Pancreas (tissue), 10 donors: ENCODE measurements around the gene LSAMP. TPM values are rescaled to one million over a fixed set of nuclear protein-coding genes. Genes with fewer than 3 reads are reported as not detected.

Experiments
- ATAC-seq, 4 donors: fragments of 200-7000 bp; cut with Tn5 transposase; one replicate each; pipeline versions ENCODE4 v1.8.0 to v1.9.1; 2020; ENCODE audit warnings: mild to moderate bottlenecking in 4 of 4, moderate library complexity in 4 of 4
- DNase-seq, 6 donors: peaks; one replicate each; pipeline ENCODE4 v3.0.0-alpha.2; 2020
- FAIRE-seq: peaks from 2 replicates; lab custom pipeline; 2012; peaks lifted over from hg19 to GRCh38; lab: Jason Lieb, UNC
- H3K27ac ChIP-seq, 4 donors: fragments of 200-600 bp; sonication (generic); 1 replicate in 3 of 4; 2 replicates in 1 of 4; pipeline versions ENCODE4 v1.5.0 to v1.8.0; 2020
- H3K27me3 ChIP-seq, 4 donors: fragments of 200-600 bp; one replicate each; pipeline ENCODE4 v1.8.0; 2021
- H3K36me3 ChIP-seq, 3 donors: fragments of 200-600 bp; sonication (generic) in 1 of 3; one replicate each; pipeline versions ENCODE4 v1.5.0 to v1.8.0; 2020 to 2021
- H3K4me1 ChIP-seq, 3 donors: fragments of 200-600 bp; one replicate each; pipeline ENCODE4 v1.8.0; 2021
- H3K4me3 ChIP-seq, 4 donors: fragments of 200-600 bp; sonication (generic) in 2 of 4; one replicate each; pipeline versions ENCODE4 v1.5.0 to v1.8.0; 2020 to 2021
- H3K9me3 ChIP-seq, 4 donors: fragments of 200-600 bp; one replicate each; pipeline ENCODE4 v1.8.0; 2021
- WGBS, 2 donors: extraction: QIAGEN DNeasy Blood & Tissue Kit; methylation state at CpG; one replicate each; pipeline ENCODE4 v1.1.7; 2013; 5-methylcytosine and 5-hydroxymethylcytosine counted together
- intact Hi-C, 3 donors: fragments of 100-400 bp; cut with DNase I; formaldehyde crosslinking; loops; one replicate each; pipeline versions ENCODE4 v1.11.1 to v1.14.2; 2022
- polyA plus RNA-seq, 2 donors: library from polyadenylated mRNA; stranded (reverse); fragments of 200-250 nt; gene quantifications; one replicate each; pipeline ENCODE4 v1.2.3, GENCODE V29; 2013
- total RNA-seq, 6 donors: library from RNA; stranded (reverse); fragmentation: NEBNext Ultra II Directional in 4 of 6; extraction: Animal tissue kit (Norgen Biotek cat#: 25700) in 4 of 6; gene quantifications; one replicate each; pipeline versions ENCODE4 v1.2.1 to v1.2.4, GENCODE V29; 2021 to 2023
- TF ChIP-seq, protein P1 (sequence below), 4 donors: fragments of 200-600 bp; sonication (generic) in 3 of 4; IDR thresholded peaks; one replicate each; pipeline versions ENCODE4 v1.5.0 to v1.8.0; 2021; ENCODE audit warnings: antibody characterized with exemption in 4 of 4
- donor health status: healthy with polysubstance abuse.
- donor health status: DM: no; HTN: no; CAD: no; lungs with moderate emphysema.
- donor health status: DM: no; HTN: no; CAD: no.
- donor health status: control.
- donor health status: control.
- donor health status: Bipolar disorder and iron deficiency.
- donor health status: DM: yes; HTN: yes; CAD: no.
- donor health status: DM: no; HTN: no; CAD: no.
- donor health status: DM: no; HTN: no; CAD: no.
- donor health status: DM: yes; HTN: yes; CAD: no.

The LSAMP gene
- total and polyA plus RNA-seq, 8 donors: 0.51 to 5.5 (median 1.5) TPM

DNA sequence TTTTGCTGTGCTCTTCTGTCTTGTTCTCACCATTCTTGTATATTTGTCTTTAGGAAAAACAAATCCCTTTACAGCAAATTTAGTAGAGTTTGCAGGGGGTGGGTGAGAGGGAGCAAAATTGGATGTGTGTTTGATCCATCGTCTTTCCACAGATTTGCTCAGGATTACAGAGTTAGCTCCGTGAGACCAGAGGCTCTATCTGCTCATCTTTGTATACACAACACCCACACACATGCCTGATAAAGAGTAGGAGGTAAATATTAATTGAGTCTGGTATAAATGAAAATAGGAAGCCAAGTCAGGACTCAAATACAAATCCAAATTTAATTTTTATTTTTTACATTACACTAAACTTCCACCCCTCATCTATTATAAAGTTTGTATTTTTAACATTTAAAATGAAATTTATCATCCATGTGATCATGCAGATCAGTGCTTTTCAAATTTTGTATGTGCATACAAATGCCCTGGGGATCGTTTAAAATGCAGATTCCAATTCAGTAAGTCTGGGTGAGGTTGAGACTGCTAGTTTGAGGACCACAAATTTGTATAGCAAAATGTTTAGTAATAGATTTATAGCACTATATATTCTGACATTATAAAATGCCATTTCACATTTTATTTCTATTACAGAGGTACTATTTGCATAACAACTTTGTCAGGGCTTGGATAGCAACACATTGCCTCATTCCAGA lies 326.7 kb downstream of the LSAMP start:
- TF ChIP-seq, protein P1, sequence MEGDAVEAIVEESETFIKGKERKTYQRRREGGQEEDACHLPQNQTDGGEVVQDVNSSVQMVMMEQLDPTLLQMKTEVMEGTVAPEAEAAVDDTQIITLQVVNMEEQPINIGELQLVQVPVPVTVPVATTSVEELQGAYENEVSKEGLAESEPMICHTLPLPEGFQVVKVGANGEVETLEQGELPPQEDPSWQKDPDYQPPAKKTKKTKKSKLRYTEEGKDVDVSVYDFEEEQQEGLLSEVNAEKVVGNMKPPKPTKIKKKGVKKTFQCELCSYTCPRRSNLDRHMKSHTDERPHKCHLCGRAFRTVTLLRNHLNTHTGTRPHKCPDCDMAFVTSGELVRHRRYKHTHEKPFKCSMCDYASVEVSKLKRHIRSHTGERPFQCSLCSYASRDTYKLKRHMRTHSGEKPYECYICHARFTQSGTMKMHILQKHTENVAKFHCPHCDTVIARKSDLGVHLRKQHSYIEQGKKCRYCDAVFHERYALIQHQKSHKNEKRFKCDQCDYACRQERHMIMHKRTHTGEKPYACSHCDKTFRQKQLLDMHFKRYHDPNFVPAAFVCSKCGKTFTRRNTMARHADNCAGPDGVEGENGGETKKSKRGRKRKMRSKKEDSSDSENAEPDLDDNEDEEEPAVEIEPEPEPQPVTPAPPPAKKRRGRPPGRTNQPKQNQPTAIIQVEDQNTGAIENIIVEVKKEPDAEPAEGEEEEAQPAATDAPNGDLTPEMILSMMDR (IDR thresholded peaks at IDR 0.05): no peak
- ATAC-seq: no peak
- Histone ChIP-seq H3K4me1 (no peaks in the 10 kb centered on the region), H3K27me3 (no peaks in the 10 kb centered on the region), H3K4me3 (no peak overlapping the region), H3K36me3 (no peaks in the 10 kb centered on the region), H3K9me3 (no peaks in the 10 kb centered on the region), H3K27ac (no peak overlapping the region)
- intact Hi-C loops: no loop called here
- FAIRE-seq: no peak
- DNase-seq: no peak
- WGBS, 2 donors: 32 to 35% methylated on average over 3 of the region's 3 CpGs

DNA sequence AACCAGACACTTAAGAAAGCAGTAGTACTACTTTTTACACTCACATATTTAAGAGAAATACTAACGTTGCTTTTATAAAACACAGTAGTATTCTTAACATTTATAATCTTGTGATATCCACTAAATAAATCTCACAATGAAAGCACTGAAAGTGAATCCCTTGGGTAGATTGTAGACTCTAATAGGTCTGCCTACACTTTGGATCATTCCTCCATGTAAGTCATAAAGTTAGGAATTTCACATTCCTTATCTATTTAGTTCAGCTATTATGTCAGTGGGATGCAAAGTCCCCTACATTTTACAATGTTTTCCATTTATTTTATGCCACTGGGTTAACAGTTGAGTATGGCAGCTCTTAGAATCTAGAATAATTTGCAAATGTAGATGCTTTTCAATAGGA lies 330.7 kb downstream of the LSAMP start:
- TF ChIP-seq, protein P1 (IDR thresholded peaks at IDR 0.05): no peak
- DNase-seq (no peak), ATAC-seq (no peak), FAIRE-seq (no peak)
- intact Hi-C loops: no loop called here
- Histone ChIP-seq H3K4me3 (no peak overlapping the region), H3K36me3 (no peaks in the 10 kb centered on the region), H3K9me3 (no peaks in the 10 kb centered on the region), H3K27me3 (no peaks in the 10 kb centered on the region), H3K27ac (no peak overlapping the region), H3K4me1 (no peaks in the 10 kb centered on the region)
- 67 to 68% methylated on average over 1 of the region's 1 CpG for WGBS, 2 donors

DNA sequence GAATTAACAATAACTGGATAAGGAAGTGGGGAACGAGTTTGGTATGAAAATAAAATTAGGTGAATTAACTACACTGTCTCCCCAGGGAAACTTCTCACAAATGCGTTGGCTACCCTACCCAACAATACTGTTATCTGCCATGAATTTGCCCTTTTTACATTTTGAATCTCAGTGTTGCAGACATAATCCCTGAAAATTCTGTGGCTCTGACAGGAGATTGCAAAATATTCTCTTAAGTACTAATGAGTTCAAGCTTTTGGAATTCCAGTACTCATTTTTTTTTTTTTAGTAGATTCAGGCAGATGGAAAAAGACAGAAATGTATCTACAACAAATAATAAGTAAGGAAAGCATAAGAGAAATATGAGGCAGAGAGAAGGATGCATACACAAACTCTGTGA lies 332.6 kb downstream of the LSAMP start:
- no peak overlapping the region for H3K27ac ChIP-seq
- H3K4me3 ChIP-seq: no peak overlapping the region
- no peaks in the 10 kb centered on the region for H3K27me3 ChIP-seq
- no peaks in the 10 kb centered on the region for H3K36me3 ChIP-seq
- no peaks in the 10 kb centered on the region for H3K4me1 ChIP-seq
- TF ChIP-seq, protein P1 (IDR thresholded peaks at IDR 0.05): no peak
- intact Hi-C loops: no loop called here
- 43 to 48% methylated on average over 2 of the region's 2 CpGs for WGBS, 2 donors
- no peaks in the 10 kb centered on the region for H3K9me3 ChIP-seq
- no peak for ATAC-seq
- FAIRE-seq: no peak
- DNase-seq: no peak

DNA sequence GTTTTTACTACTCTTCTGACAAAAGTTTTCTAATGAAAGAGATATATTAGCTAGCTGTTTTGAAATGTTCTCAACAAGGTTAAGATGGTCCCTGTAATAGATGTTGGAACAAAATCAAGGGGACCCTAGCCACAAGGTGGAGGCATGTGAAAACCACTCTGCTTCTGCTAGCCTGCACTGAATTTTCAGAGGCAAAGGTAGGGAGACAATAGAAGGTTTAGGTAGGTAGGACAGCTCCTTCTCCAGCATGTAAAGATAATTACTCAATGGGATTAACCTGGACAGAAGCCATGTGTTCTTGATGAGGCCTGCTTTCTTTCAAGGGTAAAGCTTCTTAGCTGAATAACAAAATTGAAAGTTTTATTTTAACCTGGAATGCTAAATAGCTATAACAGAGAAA lies 333.5 kb downstream of the LSAMP start:
- FAIRE-seq: no peak
- H3K4me1 ChIP-seq: no peaks in the 10 kb centered on the region
- no peaks in the 10 kb centered on the region for H3K36me3 ChIP-seq
- TF ChIP-seq, protein P1 (IDR thresholded peaks at IDR 0.05): no peak
- no peak overlapping the region for H3K4me3 ChIP-seq
- intact Hi-C loops: no loop called here
- H3K27me3 ChIP-seq: no peaks in the 10 kb centered on the region
- no peak overlapping the region for H3K27ac ChIP-seq
- no peaks in the 10 kb centered on the region for H3K9me3 ChIP-seq
- DNase-seq: no peak
- ATAC-seq: no peak

DNA sequence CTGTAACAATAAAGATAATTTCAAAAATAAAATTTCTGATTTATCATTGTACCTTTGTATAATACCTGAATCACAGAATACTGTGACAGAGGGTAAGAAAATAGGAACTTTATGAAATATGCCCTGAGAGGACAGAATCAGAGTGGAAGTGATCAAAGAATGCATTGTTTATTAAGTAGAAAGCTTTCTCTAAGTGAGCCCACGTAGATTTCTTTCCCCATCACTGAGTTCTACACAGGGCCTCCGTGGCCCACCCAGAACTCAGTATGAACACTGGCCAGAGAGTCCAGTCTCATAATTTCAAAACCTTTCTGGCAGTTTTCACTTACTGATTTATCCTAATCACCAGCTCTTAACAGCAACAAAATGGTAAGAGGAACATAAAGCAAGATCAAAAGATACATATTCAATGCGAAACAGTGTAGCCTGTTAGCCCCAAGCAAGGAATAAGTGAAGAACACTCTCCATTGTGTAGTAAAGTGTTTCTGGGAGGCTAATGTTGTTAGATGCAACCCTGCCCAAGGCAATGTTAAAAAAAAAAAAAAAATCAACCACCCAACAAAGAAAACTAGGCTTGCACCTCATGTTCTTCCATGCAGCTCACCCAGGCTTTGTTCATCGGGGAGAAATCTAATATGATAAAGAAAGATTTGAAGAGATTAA lies 341.3 kb downstream of the LSAMP start:
- Histone ChIP-seq H3K4me3 (no peak overlapping the region), H3K36me3 (no peaks in the 10 kb centered on the region), H3K4me1 (no peaks in the 10 kb centered on the region), H3K27ac (no peak overlapping the region), H3K9me3 (no peaks in the 10 kb centered on the region), H3K27me3 (no peaks in the 10 kb centered on the region)
- intact Hi-C loops: no loop called here
- FAIRE-seq (no peak), DNase-seq (no peak), ATAC-seq (no peak)
- 69 to 75% methylated on average over 4 of the region's 4 CpGs for WGBS, 2 donors
- TF ChIP-seq, protein P1 (IDR thresholded peaks at IDR 0.05): no peak
